ENCODE results near the gene RAB30.

RAB30 gene, protein sequence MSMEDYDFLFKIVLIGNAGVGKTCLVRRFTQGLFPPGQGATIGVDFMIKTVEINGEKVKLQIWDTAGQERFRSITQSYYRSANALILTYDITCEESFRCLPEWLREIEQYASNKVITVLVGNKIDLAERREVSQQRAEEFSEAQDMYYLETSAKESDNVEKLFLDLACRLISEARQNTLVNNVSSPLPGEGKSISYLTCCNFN

DNA sequence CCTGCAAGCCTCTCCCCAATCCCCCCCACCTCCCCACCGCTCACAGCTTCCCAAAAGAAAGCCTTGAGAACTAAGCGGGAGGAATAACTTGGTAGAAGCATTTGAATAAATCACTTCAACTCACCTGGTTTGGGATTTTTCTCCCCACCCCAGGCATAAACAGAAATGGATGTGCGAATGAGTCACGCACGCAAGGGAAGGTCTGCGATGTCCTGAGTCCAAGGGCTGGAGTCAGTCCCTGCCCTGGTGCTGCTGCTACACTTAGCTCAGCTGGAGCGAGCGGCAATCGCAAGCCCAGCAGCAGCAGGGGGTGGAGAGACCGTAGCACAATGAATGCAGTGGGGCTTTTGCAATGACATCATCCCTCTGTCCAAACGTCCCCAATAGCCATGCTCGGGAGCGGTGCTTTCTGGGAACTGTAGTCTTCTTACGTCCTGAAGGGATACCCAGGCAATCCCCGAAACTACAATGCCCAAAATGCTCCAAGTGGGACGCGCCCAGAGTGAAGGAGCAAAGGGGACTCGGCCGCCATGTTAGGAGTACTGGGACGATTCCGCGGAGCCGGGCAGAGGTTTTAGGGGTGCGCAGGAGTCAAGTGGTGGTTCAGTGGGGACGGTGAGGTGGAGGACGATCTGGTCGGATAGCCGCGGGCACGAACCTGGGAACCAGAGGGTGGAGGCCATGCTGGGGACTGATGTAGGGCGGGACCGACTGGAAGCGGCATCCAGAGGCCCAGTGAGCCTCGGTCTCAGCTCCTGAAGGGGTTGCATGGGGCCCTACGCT lies at the start of gene RAB30:
RAB30 (minus strand) TSS at position 331 of the 783 bp plus-strand sequence. CDS start 74,581 bp downstream, outside the sequence.
- peak; percentile 98 for DNase-seq

GRCh38 chr11:83120327-83120726 lies 48.6 kb upstream of the RAB30 start:
- no peak for DNase-seq

GRCh38 chr11:83119216-83119615 lies 47.5 kb upstream of the RAB30 start:
- DNase-seq, result no peak

- no peak for DNase-seq
These were observed 47.1 kb upstream of the RAB30 start for GRCh38 chr11:83118814-83119213.

DNA sequence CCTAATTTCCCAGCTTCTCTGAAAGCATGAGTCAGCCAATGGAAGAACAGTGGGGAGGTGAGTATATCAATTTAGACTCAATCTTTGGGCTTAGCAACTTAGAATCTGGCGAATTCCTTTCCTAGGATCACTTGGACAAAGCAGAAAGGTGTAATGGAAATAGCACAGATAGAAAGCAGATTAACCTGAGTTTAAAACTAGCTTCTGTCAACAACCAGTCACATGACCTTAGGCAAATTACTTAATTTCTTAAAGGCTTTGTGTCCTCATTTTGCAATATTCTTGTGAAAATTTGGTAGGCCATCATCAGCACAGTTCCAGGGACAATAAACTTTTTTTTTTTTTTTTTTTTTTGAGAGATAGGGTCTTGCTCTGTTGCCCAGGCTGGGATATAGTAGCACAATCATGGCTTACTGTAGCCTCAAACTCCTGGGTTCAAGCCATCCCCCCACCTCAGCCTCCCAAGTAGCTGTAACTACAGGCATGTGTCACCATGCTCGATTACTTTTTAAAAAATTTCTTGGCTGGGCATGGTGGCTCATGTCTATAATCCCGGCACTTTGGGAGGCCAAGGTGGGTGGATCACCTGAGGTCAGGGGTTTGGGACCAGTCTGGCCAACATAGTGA lies 44.4 kb upstream of the RAB30 start:
- no peak for DNase-seq

GRCh38 chr11:83115551-83115950 lies 43.9 kb upstream of the RAB30 start:
- DNase-seq, result no peak

DNA sequence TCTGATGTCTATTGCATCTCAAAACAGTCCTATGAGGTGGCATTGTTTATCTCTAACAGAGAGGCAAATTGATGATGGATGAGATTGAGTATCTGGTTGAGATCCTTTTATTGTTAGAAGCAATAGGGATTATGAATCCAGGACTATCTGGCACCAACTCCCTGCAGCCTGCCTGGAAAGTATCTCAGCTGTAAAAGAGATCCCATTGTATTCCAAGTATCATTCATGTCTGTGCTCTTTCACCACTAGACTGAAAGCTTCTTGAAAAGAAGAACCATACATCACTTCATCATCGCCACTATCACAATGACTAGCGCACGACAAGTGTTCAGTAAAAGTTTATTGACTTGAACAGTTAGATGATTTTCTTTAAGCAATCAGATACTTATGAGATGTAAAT lies 43.3 kb upstream of the RAB30 start:
- DNase-seq, result no peak

DNA sequence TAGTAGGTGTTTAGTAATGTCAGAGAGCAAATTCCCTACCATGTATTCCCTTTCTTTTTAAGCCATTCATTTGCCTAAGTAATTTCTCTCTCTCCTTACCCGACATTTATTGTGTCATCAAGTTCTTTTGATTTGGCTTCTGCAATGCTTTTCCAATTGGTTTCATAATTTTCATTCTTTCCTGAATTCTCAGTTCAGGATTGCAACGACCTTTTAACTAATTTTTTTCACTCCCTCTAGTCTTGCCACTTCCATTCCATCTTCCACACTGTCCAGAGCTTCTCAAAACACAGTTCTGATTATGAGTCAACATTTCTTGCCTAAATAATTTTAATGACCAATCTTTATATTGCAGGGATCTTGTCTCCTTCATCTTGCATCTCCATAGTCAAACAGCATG lies 41.2 kb upstream of the RAB30 start:
- DNase-seq, result no peak

DNA sequence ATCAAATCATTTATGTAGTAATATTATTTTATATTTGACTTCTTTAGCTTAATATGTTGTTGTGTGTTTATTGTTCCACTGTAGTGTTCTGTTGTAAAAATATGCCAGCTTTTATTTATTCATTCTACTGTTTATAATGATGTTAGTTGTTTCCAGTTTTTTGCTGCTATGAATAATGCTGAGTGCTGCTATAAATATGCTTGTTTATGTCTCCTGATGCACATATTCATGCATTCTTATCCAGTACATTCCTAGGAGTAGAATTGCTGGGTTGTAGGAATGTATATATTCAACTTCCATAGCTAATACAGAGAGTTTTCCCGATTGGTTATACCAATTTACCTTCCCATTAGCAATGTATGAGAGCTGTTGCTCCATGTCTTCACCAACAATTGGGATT lies 33.5 kb upstream of the RAB30 start:
- no peak for DNase-seq

- DNase-seq, result no peak
These were observed 31.1 kb upstream of the RAB30 start for GRCh38 chr11:83102834-83103233.

DNA sequence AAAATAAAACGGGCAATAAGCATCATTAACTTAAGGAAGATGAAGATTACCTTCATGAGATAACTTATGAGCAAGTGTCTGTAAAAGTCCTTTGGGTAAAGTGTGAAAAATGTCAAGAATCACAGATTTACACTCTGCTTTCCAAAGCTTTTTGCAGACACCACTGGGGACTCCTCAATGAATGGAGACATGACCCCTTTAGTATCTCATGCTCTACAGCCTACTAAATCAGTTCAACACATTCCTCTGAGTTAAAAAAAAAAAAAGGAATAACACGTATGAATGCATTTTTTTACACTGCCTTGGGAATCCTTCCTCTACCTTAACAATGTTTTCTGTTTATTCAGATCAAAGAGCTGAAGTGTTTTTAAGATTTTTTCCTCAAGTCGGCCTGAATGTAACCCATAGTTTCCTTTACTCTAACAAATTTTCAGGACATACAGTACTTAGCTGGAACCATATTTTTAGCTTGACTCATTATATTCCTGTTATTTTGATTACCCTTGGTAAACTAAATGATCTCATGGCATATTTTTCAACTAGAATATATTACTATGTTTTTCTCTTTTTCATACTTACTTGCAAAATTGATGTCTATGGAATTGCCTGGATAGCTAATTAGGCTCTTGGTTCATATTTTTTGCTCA lies 25.9 kb upstream of the RAB30 start:
- DNase-seq, result no peak

- DNase-seq, result no peak
These were observed 21.9 kb upstream of the RAB30 start for GRCh38 chr11:83093634-83094033.

- DNase-seq, result no peak
These were observed 21.0 kb upstream of the RAB30 start for GRCh38 chr11:83092488-83093384.

- no peak for DNase-seq
These were observed 17.3 kb upstream of the RAB30 start for GRCh38 chr11:83088965-83089364.

GRCh38 chr11:83087035-83087434 lies 15.3 kb upstream of the RAB30 start:
- peak; percentile 11 for DNase-seq

GRCh38 chr11:83079820-83080219 lies 8.1 kb upstream of the RAB30 start:
- DNase-seq, result no peak

DNA sequence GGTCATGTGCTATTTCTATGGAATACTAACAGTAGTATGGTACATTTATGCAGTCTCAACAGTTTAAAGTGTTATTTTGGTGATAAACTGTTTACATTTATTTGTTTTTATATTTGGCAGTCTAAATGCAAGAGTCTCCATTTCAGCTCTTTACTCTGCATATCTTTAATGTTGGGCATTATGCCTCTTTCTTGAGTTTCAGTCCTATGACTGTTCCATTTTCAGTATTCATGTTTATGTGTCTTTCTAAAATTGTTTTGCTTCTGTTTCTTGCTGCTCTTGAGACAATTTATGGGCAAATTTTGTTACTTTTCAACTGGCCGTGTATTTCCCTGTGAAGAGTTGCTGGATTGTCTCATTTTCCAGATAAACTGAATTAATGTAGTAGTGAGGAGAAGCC lies 6.6 kb upstream of the RAB30 start:
- DNase-seq, result no peak

GRCh38 chr11:83073884-83074283 lies 2.2 kb upstream of the RAB30 start:
- DNase-seq, result no peak

GRCh38 chr11:83073258-83073657 lies 1.6 kb upstream of the RAB30 start:
- DNase-seq, result no peak

GRCh38 chr11:83072350-83073242 lies 899 bp upstream of the RAB30 start:
- no peak for DNase-seq

All from CD4-positive, alpha-beta T cell treated with Interleukin-4 for 4 hours (primary cell).